Measurements from ENCODE around the gene AKR1D1. TPM values are rescaled to one million over a fixed set of nuclear protein-coding genes. Genes with fewer than 3 reads are reported as not detected.

Gene AKR1D1
- total RNA-seq, 1 donor from 2014 or later: not detected

- H3K27ac Mint-ChIP-seq: no peak overlapping the region
- peaks cover 21% of the 10 kb centered on the region for H3K9me3 ChIP-seq (ENCODE audit: low read depth)
- DNase-seq (ENCODE audit: low spot score): no peak
- no peak overlapping the region for H3K4me2 ChIP-seq
- H3K27ac ChIP-seq: no peak overlapping the region
- TF ChIP-seq, protein P1, sequence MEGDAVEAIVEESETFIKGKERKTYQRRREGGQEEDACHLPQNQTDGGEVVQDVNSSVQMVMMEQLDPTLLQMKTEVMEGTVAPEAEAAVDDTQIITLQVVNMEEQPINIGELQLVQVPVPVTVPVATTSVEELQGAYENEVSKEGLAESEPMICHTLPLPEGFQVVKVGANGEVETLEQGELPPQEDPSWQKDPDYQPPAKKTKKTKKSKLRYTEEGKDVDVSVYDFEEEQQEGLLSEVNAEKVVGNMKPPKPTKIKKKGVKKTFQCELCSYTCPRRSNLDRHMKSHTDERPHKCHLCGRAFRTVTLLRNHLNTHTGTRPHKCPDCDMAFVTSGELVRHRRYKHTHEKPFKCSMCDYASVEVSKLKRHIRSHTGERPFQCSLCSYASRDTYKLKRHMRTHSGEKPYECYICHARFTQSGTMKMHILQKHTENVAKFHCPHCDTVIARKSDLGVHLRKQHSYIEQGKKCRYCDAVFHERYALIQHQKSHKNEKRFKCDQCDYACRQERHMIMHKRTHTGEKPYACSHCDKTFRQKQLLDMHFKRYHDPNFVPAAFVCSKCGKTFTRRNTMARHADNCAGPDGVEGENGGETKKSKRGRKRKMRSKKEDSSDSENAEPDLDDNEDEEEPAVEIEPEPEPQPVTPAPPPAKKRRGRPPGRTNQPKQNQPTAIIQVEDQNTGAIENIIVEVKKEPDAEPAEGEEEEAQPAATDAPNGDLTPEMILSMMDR (IDR thresholded peaks at IDR 0.05): no peak
- TF ChIP-seq EZH2 (IDR thresholded peaks at IDR 0.05): no peak
- no peak overlapping the region for H2AFZ ChIP-seq (replicated peaks)
- peaks cover 45% of the 10 kb centered on the region for H3K4me1 ChIP-seq
- peaks cover 55% of the 10 kb centered on the region for H3F3A ChIP-seq (ENCODE audit: low read depth)
- H3K4me3 Mint-ChIP-seq: peak overlapping the region; percentile 6
- peaks cover 4% of the 10 kb centered on the region for H3K36me3 ChIP-seq
- peaks cover 30% of the 10 kb centered on the region for H3K4me1 Mint-ChIP-seq
- no peak overlapping the region for H3K4me3 ChIP-seq
- no peak overlapping the region for H3K9ac ChIP-seq
- peaks cover 15% of the 10 kb centered on the region for H3K36me3 Mint-ChIP-seq
- H3K27me3 ChIP-seq: no peaks in the 10 kb centered on the region
- H3K27me3 Mint-ChIP-seq (ENCODE audit: insufficient read depth, low read depth): peaks cover 2% of the 10 kb centered on the region
- peaks cover 4% of the 10 kb centered on the region for H3K79me2 ChIP-seq (ENCODE audit: low read depth)
- H4K20me1 ChIP-seq (ENCODE audit: low read depth): no peaks in the 10 kb centered on the region
- peaks cover 34% of the 10 kb centered on the region for H3K9me3 Mint-ChIP-seq
Observed at GRCh38 chr7:138163800-138164199, 87.5 kb downstream of the AKR1D1 start.

GRCh38 chr7:138164804-138165203, 88.5 kb downstream of the AKR1D1 start:
- TF ChIP-seq, protein P1 (IDR thresholded peaks at IDR 0.05): no peak
- TF ChIP-seq EZH2 (IDR thresholded peaks at IDR 0.05): no peak
- TF ChIP-seq EZH2phosphoT487 (IDR thresholded peaks at IDR 0.05): no peak
- Histone ChIP-seq H3K36me3 (peaks cover 4% of the 10 kb centered on the region), H2AFZ (replicated peaks) (no peak overlapping the region), H3K27me3 (no peaks in the 10 kb centered on the region), H4K20me1 (ENCODE audit: low read depth) (no peaks in the 10 kb centered on the region), H3K79me2 (ENCODE audit: low read depth) (peaks cover 4% of the 10 kb centered on the region), H3K9me3 (ENCODE audit: low read depth) (peaks cover 21% of the 10 kb centered on the region), H3K27ac (no peak overlapping the region), H3K4me2 (no peak overlapping the region), H3F3A (ENCODE audit: low read depth) (peaks cover 60% of the 10 kb centered on the region), H3K4me3 (no peak overlapping the region), H3K9ac (no peak overlapping the region), H3K4me1 (peaks cover 50% of the 10 kb centered on the region)
- Mint-ChIP-seq H3K4me3 (no peak overlapping the region), H3K36me3 (peaks cover 15% of the 10 kb centered on the region), H3K4me1 (peaks cover 35% of the 10 kb centered on the region), H3K27me3 (ENCODE audit: insufficient read depth, low read depth) (peaks cover 4% of the 10 kb centered on the region), H3K9me3 (peaks cover 34% of the 10 kb centered on the region), H3K27ac (peak overlapping the region; percentile 8)
- DNase-seq (ENCODE audit: low spot score): no peak

DNA sequence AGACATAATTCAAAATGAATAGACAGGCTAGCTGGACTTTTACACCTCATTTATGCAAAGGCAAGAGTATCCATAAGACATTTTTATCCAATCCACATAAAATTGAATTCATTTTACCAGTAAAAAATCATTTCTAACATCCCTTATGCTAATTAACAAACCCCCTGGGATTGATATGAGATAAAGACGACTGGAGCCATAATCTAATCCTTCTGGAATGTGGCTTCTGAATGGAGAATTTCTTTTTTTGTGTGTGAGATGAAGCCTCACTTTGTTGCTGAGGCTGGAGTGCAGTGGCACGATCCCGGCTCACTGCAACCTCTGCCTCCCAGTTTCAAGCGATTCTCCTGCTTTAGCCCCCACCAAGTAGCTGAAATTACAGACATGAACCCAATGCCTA, 90.4 kb downstream of the AKR1D1 start:
- H3K4me3 Mint-ChIP-seq: peak overlapping the region; percentile 60
- Histone ChIP-seq H3K4me1 (peaks cover 62% of the 10 kb centered on the region), H3F3A (ENCODE audit: low read depth) (peaks cover 66% of the 10 kb centered on the region), H3K4me3 (no peak overlapping the region), H3K4me2 (peak overlapping the region; percentile 55), H3K27me3 (no peaks in the 10 kb centered on the region), H3K27ac (peak overlapping the region; percentile 92), H4K20me1 (ENCODE audit: low read depth) (no peaks in the 10 kb centered on the region), H3K9me3 (ENCODE audit: low read depth) (peaks cover 21% of the 10 kb centered on the region), H3K79me2 (ENCODE audit: low read depth) (peaks cover 4% of the 10 kb centered on the region), H2AFZ (replicated peaks) (no peak overlapping the region), H3K9ac (no peak overlapping the region), H3K36me3 (peaks cover 4% of the 10 kb centered on the region)
- H3K9me3 Mint-ChIP-seq: peaks cover 34% of the 10 kb centered on the region
- TF ChIP-seq, protein P1 (IDR thresholded peaks at IDR 0.05): no peak
- no peak for TF ChIP-seq EZH2 (IDR thresholded peaks at IDR 0.05)
- TF ChIP-seq EZH2phosphoT487 (IDR thresholded peaks at IDR 0.05): no peak
- peaks cover 52% of the 10 kb centered on the region for H3K4me1 Mint-ChIP-seq
- peak overlapping the region; percentile 100 for H3K27ac Mint-ChIP-seq
- H3K27me3 Mint-ChIP-seq (ENCODE audit: insufficient read depth, low read depth): peaks cover 4% of the 10 kb centered on the region
- H3K36me3 Mint-ChIP-seq: peaks cover 15% of the 10 kb centered on the region
- no peak for DNase-seq (ENCODE audit: low spot score)

Measured in neural progenitor cell (in vitro differentiated cells).